Nephron progenitor cell (in vitro differentiated cells): ENCODE measurements around the gene TRMT44.

ENCODE experiments used
- DNase-seq: peaks from one replicate; pipeline ENCODE4 v3.0.0; 2021
- H3K27ac Mint-ChIP-seq: 2 replicates; pipeline ENCODE4 v1.8.0; 2021; ENCODE audit warnings: mild to moderate bottlenecking, moderate library complexity, mixed read lengths
- H3K27me3 Mint-ChIP-seq: 2 replicates; pipeline ENCODE4 v1.8.0; 2021; ENCODE audit warnings: mild to moderate bottlenecking, low read depth, mixed read lengths; ENCODE audit not compliant: poor library complexity
- H3K36me3 Mint-ChIP-seq: 2 replicates; pipeline ENCODE4 v1.8.0; 2021; ENCODE audit warnings: low read depth, mixed read lengths
- H3K4me1 Mint-ChIP-seq: 2 replicates; pipeline ENCODE4 v1.8.0; 2021; ENCODE audit warnings: mixed read lengths
- H3K4me3 Mint-ChIP-seq: 2 replicates; pipeline ENCODE4 v1.8.0; 2021; ENCODE audit warnings: mild to moderate bottlenecking, moderate library complexity, mixed read lengths
- H3K9me3 Mint-ChIP-seq: 2 replicates; pipeline ENCODE4 v1.8.0; 2021; ENCODE audit warnings: mild to moderate bottlenecking, moderate library complexity, mixed read lengths
- CTCF ChIP-seq: fragments of 200-600 bp; sonication (generic); IDR thresholded peaks from 2 replicates; pipeline ENCODE4 v1.5.0; 2021; ENCODE audit warnings: antibody characterized with exemption

Gene TRMT44

GRCh38 chr4:8523766-8524165, 83.2 kb downstream of the TRMT44 start:
- TF ChIP-seq CTCF, result no peak
- peak overlapping the region; percentile 75 for H3K27ac Mint-ChIP-seq
- H3K4me3 Mint-ChIP-seq, result no peak overlapping the region
- no peak for DNase-seq
- H3K36me3 Mint-ChIP-seq, result no peaks in the 10 kb centered on the region
- peaks cover 17% of the 10 kb centered on the region for H3K4me1 Mint-ChIP-seq
- peaks cover 21% of the 10 kb centered on the region for H3K9me3 Mint-ChIP-seq
- peaks cover 6% of the 10 kb centered on the region for H3K27me3 Mint-ChIP-seq

- Mint-ChIP-seq H3K4me1 (peaks cover 17% of the 10 kb centered on the region), H3K9me3 (peaks cover 27% of the 10 kb centered on the region), H3K4me3 (no peak overlapping the region), H3K27ac (no peak overlapping the region), H3K27me3 (peaks cover 4% of the 10 kb centered on the region), H3K36me3 (no peaks in the 10 kb centered on the region)
- DNase-seq, result no peak
- TF ChIP-seq CTCF, result no peak
Measured at GRCh38 chr4:8524595-8525382, 84.2 kb downstream of the TRMT44 start.

- H3K27ac Mint-ChIP-seq, result no peak overlapping the region
- H3K9me3 Mint-ChIP-seq, result peaks cover 24% of the 10 kb centered on the region
- no peak overlapping the region for H3K4me3 Mint-ChIP-seq
- H3K4me1 Mint-ChIP-seq, result peaks cover 17% of the 10 kb centered on the region
- DNase-seq, result no peak
- H3K27me3 Mint-ChIP-seq, result peaks cover 7% of the 10 kb centered on the region
- no peaks in the 10 kb centered on the region for H3K36me3 Mint-ChIP-seq
- no peak for TF ChIP-seq CTCF
Measured at GRCh38 chr4:8525383-8526120, 85.0 kb downstream of the TRMT44 start.
